Sigmoid colon (tissue), 7 donors: ENCODE measurements around the gene RBFOX2. TPM values are rescaled to one million over a fixed set of nuclear protein-coding genes. Genes with fewer than 3 reads are reported as not detected.

Experiments used
- DNase-seq: peaks from one replicate; pipeline ENCODE4 v3.0.0-alpha.2; 2019
- H3K27ac ChIP-seq, 4 donors: fragments of 200-600 bp; sonication (generic); one replicate each; pipeline ENCODE4 v1.5.1; 2016 to 2019; ENCODE audit warnings: mild to moderate bottlenecking in 1 of 4
- H3K27me3 ChIP-seq, 3 donors: fragments of 200-600 bp; sonication (generic); one replicate each; pipeline ENCODE4 v1.5.1; 2019; ENCODE audit warnings: mild to moderate bottlenecking in 1 of 3
- H3K36me3 ChIP-seq, 4 donors: fragments of 200-600 bp; sonication (generic); one replicate each; pipeline ENCODE4 v1.5.1; 2016 to 2019
- H3K4me1 ChIP-seq, 4 donors: fragments of 200-600 bp; sonication (generic); one replicate each; pipeline ENCODE4 v1.5.1; 2017 to 2019
- H3K4me3 ChIP-seq, 4 donors: fragments of 200-600 bp; sonication (generic); one replicate each; pipeline ENCODE4 v1.5.1; 2017 to 2019; ENCODE audit warnings: mild to moderate bottlenecking in 2 of 4, moderate library complexity in 1 of 4
- H3K9me3 ChIP-seq, 4 donors: fragments of 200-600 bp in 3 of 4; sonication (generic) in 3 of 4; one replicate each; pipeline versions ENCODE4 v1.5.1 to v1.6.1; 2013 to 2019
- EP300 ChIP-seq, 4 donors: sonication (generic); formaldehyde crosslinking; IDR thresholded peaks; one replicate each; pipeline ENCODE4 v1.6.1; 2017; ENCODE audit warnings: antibody characterized with exemption in 4 of 4
- POLR2A ChIP-seq, 2 donors: fragments of 450-650 bp; IDR thresholded peaks; one replicate each; pipeline ENCODE4 v1.6.1; 2016; ENCODE audit warnings: antibody characterized with exemption in 2 of 2, mild to moderate bottlenecking in 2 of 2, moderate library complexity in 2 of 2
- POLR2AphosphoS5 ChIP-seq, 4 donors: sonication (generic); formaldehyde crosslinking; IDR thresholded peaks; one replicate each; pipeline ENCODE4 v1.6.1; 2017; ENCODE audit warnings: antibody characterized with exemption in 4 of 4
- whole genome bisulfite sequencing, 2 donors: extraction: QIAGEN DNeasy Blood & Tissue Kit; methylation state at CpG; one replicate each; pipeline ENCODE4 v1.1.7; 2013; 5-methylcytosine and 5-hydroxymethylcytosine counted together
- intact Hi-C: fragments of 100-400 bp; cut with DNase I; formaldehyde crosslinking; loops from one replicate; pipeline ENCODE4 v1.15.1; 2023
- polyA plus RNA-seq, 3 donors: library from polyadenylated mRNA; stranded (reverse); fragments of 200-250 nt; gene quantifications; one replicate each; pipeline ENCODE4 v1.2.3, GENCODE V29; 2013
- total RNA-seq, 4 donors: library from RNA; depleted of rRNA; stranded (reverse); fragments of >200 nt; gene quantifications; one replicate each; pipeline ENCODE4 v1.1.0, GENCODE V29; 2016
- TF ChIP-seq, protein P1 (sequence below), 4 experiments: fragments of 450-650 bp in 3 of 4; fragments of 200-600 bp in 1 of 4; IDR thresholded peaks; one replicate each; pipeline ENCODE4 v1.5.1; 2016 to 2019; ENCODE audit warnings: antibody characterized with exemption in 4 of 4, mild to moderate bottlenecking in 3 of 4, moderate library complexity in 2 of 4
- donor health status: healthy with polysubstance abuse.
- donor health status: Bipolar disorder and iron deficiency.
- donor health status: healthy.

The RBFOX2 gene
- total and polyA plus RNA-seq, 7 donors = 11.6 to 164 (median 138) TPM

DNA sequence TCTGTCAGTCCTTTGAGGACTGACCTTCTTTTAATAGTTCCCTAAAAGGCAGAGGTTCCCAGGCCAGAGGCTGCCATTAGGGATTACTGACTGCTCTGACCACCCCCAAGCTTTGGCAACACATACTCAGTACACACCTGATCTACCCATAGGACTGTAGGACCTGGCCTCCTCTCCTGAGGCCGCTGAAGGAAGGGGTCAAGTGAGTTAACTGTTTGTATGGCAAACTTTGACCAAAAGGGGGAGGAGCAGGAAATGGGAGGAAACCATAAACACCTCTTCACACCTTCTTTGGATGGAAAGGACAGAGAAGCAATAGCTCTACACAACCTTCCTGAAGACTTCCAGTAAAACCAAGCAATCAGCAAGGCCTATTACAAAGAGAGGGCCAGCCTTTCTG, 207.0 kb downstream of the RBFOX2 start:
- Histone ChIP-seq H3K36me3 (no peaks in the 10 kb centered on the region), H3K27ac (no peak overlapping the region), H3K4me3 (no peak overlapping the region), H3K4me1 (peaks cover 0 to 75% (median 43%) of the 10 kb centered on the region in 4 donors), H3K27me3 (no peaks in the 10 kb centered on the region), H3K9me3 (no peaks in the 10 kb centered on the region)
- intact Hi-C loops = no loop called here
- no peak for TF ChIP-seq POLR2A (IDR thresholded peaks at IDR 0.05)
- TF ChIP-seq, protein P1, sequence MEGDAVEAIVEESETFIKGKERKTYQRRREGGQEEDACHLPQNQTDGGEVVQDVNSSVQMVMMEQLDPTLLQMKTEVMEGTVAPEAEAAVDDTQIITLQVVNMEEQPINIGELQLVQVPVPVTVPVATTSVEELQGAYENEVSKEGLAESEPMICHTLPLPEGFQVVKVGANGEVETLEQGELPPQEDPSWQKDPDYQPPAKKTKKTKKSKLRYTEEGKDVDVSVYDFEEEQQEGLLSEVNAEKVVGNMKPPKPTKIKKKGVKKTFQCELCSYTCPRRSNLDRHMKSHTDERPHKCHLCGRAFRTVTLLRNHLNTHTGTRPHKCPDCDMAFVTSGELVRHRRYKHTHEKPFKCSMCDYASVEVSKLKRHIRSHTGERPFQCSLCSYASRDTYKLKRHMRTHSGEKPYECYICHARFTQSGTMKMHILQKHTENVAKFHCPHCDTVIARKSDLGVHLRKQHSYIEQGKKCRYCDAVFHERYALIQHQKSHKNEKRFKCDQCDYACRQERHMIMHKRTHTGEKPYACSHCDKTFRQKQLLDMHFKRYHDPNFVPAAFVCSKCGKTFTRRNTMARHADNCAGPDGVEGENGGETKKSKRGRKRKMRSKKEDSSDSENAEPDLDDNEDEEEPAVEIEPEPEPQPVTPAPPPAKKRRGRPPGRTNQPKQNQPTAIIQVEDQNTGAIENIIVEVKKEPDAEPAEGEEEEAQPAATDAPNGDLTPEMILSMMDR (IDR thresholded peaks at IDR 0.05) = no peak
- no peak for TF ChIP-seq POLR2AphosphoS5 (IDR thresholded peaks at IDR 0.05)
- TF ChIP-seq EP300 (IDR thresholded peaks at IDR 0.05) = no peak
- 35 to 46% methylated on average over 1 of the region's 1 CpG for WGBS, 2 donors
- no peak for DNase-seq

DNA sequence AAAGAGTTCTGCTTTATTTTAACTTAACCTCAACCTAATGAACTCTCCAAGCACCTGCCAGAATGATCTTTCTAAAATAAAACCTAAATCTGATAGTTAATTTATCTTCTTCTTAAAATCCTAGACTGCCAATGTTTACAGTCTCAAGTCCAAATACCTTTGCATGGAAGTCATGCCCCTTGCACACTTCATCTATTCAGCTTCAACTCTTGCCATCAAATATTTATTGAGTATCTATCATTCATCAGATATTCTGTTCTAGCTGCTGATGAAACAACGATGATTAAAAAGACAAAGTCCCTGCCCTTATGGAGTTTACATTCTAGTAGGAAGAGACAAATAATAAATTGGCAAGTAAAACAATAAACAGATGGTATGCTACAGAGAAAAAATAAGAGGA, 209.2 kb downstream of the RBFOX2 start:
- no peak overlapping the region for H3K4me3 ChIP-seq
- no peak for DNase-seq
- intact Hi-C loops = no loop called here
- H3K27me3 ChIP-seq = no peaks in the 10 kb centered on the region
- TF ChIP-seq, protein P1 (IDR thresholded peaks at IDR 0.05) = no peak
- no peak for TF ChIP-seq POLR2AphosphoS5 (IDR thresholded peaks at IDR 0.05)
- no peak for TF ChIP-seq EP300 (IDR thresholded peaks at IDR 0.05)
- TF ChIP-seq POLR2A (IDR thresholded peaks at IDR 0.05) = no peak
- no peak overlapping the region for H3K27ac ChIP-seq
- WGBS, 2 donors = 81 to 96% methylated on average over 1 of the region's 1 CpG
- no peaks in the 10 kb centered on the region for H3K36me3 ChIP-seq
- H3K4me1 ChIP-seq = peaks cover 0 to 88% (median 50%) of the 10 kb centered on the region in 4 donors
- no peaks in the 10 kb centered on the region for H3K9me3 ChIP-seq

DNA sequence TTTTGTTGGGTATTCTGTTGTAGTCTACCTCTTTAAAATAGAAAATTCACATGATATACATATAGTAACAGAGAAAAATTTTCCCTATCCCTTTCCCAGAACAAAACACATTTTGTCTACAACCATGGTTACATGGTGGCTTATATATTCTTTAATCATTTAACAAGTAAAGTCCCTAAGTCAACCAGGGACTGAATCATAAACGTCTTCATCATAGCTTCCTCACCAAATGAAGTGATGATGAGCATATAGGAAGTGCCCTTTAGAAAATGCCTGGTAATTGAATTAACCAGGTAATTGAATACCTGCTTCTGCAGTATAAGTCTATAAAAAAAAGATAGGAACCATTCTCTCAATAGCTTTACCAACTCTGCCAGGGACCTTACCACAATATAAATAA, 209.7 kb downstream of the RBFOX2 start:
- no peak for DNase-seq
- H3K4me3 ChIP-seq = no peak overlapping the region
- H3K4me1 ChIP-seq = peaks cover 0 to 85% (median 50%) of the 10 kb centered on the region in 4 donors
- no peak for TF ChIP-seq POLR2A (IDR thresholded peaks at IDR 0.05)
- no peak for TF ChIP-seq EP300 (IDR thresholded peaks at IDR 0.05)
- TF ChIP-seq POLR2AphosphoS5 (IDR thresholded peaks at IDR 0.05) = no peak
- TF ChIP-seq, protein P1 (IDR thresholded peaks at IDR 0.05) = no peak
- intact Hi-C loops = no loop called here
- WGBS, 2 donors = 30 to 59% methylated on average over 1 of the region's 1 CpG
- no peaks in the 10 kb centered on the region for H3K27me3 ChIP-seq
- no peaks in the 10 kb centered on the region for H3K36me3 ChIP-seq
- H3K27ac ChIP-seq = no peak overlapping the region
- no peaks in the 10 kb centered on the region for H3K9me3 ChIP-seq

DNA sequence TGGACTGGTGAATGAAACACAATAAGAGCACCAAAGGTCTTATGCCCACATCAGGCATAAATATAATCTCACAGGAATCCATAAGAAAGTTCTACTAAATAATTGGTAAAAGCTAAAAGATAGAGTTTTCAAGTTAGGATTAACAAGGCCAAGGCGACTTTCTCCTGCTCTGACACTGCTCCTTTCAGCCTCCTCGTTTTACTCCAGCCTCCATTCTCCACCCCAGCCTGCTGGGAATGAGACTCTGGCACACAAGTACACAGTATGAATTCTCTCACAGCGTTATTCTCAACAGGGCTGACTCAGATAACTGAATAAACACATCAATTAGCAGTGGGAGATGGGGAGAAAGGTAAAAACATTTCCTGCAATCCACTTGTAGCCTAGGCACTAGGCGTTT, 216.0 kb downstream of the RBFOX2 start:
- H3K4me1 ChIP-seq = peaks cover 0 to 41% (median 18%) of the 10 kb centered on the region in 4 donors
- H3K36me3 ChIP-seq = peaks cover 0 to 21% (median 9%) of the 10 kb centered on the region in 4 donors
- no peak for TF ChIP-seq EP300 (IDR thresholded peaks at IDR 0.05)
- no peak for TF ChIP-seq POLR2AphosphoS5 (IDR thresholded peaks at IDR 0.05)
- no peak for TF ChIP-seq POLR2A (IDR thresholded peaks at IDR 0.05)
- TF ChIP-seq, protein P1 (IDR thresholded peaks at IDR 0.05) = no peak
- 79 to 88% methylated on average over 4 of the region's 4 CpGs for WGBS, 2 donors
- DNase-seq = no peak
- no peaks in the 10 kb centered on the region for H3K27me3 ChIP-seq
- no peak overlapping the region for H3K27ac ChIP-seq
- peaks cover 0 to 4% (median 0%) of the 10 kb centered on the region in 4 donors for H3K9me3 ChIP-seq
- no peak overlapping the region for H3K4me3 ChIP-seq
- intact Hi-C loops = no loop called here

DNA sequence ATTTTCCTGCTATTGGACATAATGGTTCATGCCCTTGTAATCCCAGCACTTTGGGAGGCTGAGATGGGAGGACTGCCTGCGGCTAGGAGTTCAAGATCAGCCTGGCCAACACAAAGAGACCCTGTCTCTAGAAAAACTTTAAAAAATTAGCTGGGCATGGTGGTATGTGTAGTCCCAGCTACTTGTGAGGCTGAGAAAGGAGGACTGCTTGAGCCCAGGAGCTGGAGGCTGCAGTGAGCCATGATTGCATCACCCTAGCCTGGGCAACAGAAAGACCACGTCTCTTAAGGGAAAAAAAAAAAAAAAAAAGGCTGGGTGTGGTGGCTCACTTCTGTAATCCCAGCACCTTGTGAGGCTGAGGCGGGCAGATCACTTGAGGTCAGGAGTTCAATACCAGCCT, 217.0 kb downstream of the RBFOX2 start:
- Histone ChIP-seq H3K9me3 (peaks cover 0 to 4% (median 0%) of the 10 kb centered on the region in 4 donors), H3K4me3 (no peak overlapping the region), H3K4me1 (peaks cover 0 to 33% (median 9%) of the 10 kb centered on the region in 4 donors), H3K27ac (no peak overlapping the region), H3K27me3 (no peaks in the 10 kb centered on the region), H3K36me3 (peaks cover 0 to 21% (median 9%) of the 10 kb centered on the region in 4 donors)
- DNase-seq = no peak
- 91 to 92% methylated on average over 3 of the region's 3 CpGs for WGBS, 2 donors
- TF ChIP-seq, protein P1 (IDR thresholded peaks at IDR 0.05) = no peak
- no peak for TF ChIP-seq POLR2AphosphoS5 (IDR thresholded peaks at IDR 0.05)
- no peak for TF ChIP-seq POLR2A (IDR thresholded peaks at IDR 0.05)
- no peak for TF ChIP-seq EP300 (IDR thresholded peaks at IDR 0.05)
- intact Hi-C loops = no loop called here
